Caco-2 (cell line): ENCODE results near the gene TTLL8. TPM values are rescaled to one million over a fixed set of nuclear protein-coding genes. Genes with fewer than 3 reads are reported as not detected.

Source experiments
- BruUV-seq: library from RNA; stranded (reverse); fragments of 400-500 nt; replicated peaks from 2 replicates; lab custom pipeline; 2021; lab: Mats Ljungman, UMichigan
- CTCF ChIA-PET: fragments of 300-600 bp; sonication (Branson Sonifier 250); formaldehyde crosslinking; loops from one replicate; lab custom pipeline; 2022; ENCODE audit warnings: antibody characterized with exemption; lab: Charles Lee
- POLR2A ChIA-PET: fragments of 300-600 bp; sonication (Branson Sonifier 250); formaldehyde crosslinking; loops from one replicate; lab custom pipeline; 2022; ENCODE audit warnings: antibody characterized with exemption; lab: Charles Lee
- DNase-seq, 2 experiments: peaks; one replicate each; pipeline versions ENCODE4 v3.0.0 to v3.0.0-alpha.2; 2020 to 2022
- H3K27me3 ChIP-seq: replicated peaks from 2 replicates; pipeline ENCODE4 v1.6.0; 2011; ENCODE audit warnings: low read length; ENCODE audit not compliant: control insufficient read depth, insufficient read depth
- H3K36me3 ChIP-seq: 2 replicates; pipeline ENCODE4 v1.5.1; 2011; ENCODE audit warnings: low read length; ENCODE audit not compliant: control insufficient read depth, insufficient read depth
- H3K4me1 ChIP-seq: fragments of 250-450 bp; sonication (Bioruptor Pico); 2 replicates; pipeline ENCODE4 v1.5.1; 2020; ENCODE audit warnings: mild to moderate bottlenecking
- H3K4me3 ChIP-seq: 2 replicates; pipeline ENCODE4 v1.5.1; 2011; ENCODE audit warnings: low read depth, mild to moderate bottlenecking, control low read depth, low read length
- H3K9me3 ChIP-seq: fragments of 250-450 bp; sonication (Bioruptor Pico); 2 replicates; pipeline ENCODE4 v1.5.1; 2020; ENCODE audit warnings: mild to moderate bottlenecking, moderate library complexity
- H3K27ac Mint-ChIP-seq: one replicate; pipeline ENCODE4 v1.8.0; 2022; ENCODE audit warnings: mixed read lengths; ENCODE audit not compliant: unreplicated experiment
- H3K27me3 Mint-ChIP-seq: one replicate; pipeline ENCODE4 v1.8.0; 2022; ENCODE audit warnings: mixed read lengths; ENCODE audit not compliant: insufficient read depth, unreplicated experiment
- H3K36me3 Mint-ChIP-seq: one replicate; pipeline ENCODE4 v1.8.0; 2022; ENCODE audit warnings: mild to moderate bottlenecking, mixed read lengths; ENCODE audit not compliant: insufficient read depth, unreplicated experiment
- H3K4me1 Mint-ChIP-seq: one replicate; pipeline ENCODE4 v1.8.0; 2022; ENCODE audit warnings: low read depth, mixed read lengths; ENCODE audit not compliant: unreplicated experiment
- H3K4me3 Mint-ChIP-seq: one replicate; pipeline ENCODE4 v1.8.0; 2022; ENCODE audit warnings: mild to moderate bottlenecking, moderate library complexity, mixed read lengths; ENCODE audit not compliant: unreplicated experiment
- H3K9me3 Mint-ChIP-seq: one replicate; pipeline ENCODE4 v1.8.0; 2022; ENCODE audit warnings: mixed read lengths; ENCODE audit not compliant: unreplicated experiment
- intact Hi-C: fragments of 100-400 bp; cut with micrococcal nuclease; formaldehyde crosslinking; loops from one replicate; pipeline ENCODE4 v1.10.0; 2022; ENCODE audit not compliant: unreplicated experiment
- total RNA-seq: library from RNA; stranded (reverse); gene quantifications from 2 replicates; pipeline ENCODE4 v1.2.3, GENCODE V29; 2022
- TF ChIP-seq, protein P1 (sequence below), 2 experiments: fragments of 200-600 bp in 1 of 2; IDR thresholded peaks; 1 replicate in 1 of 2; 2 replicates in 1 of 2; pipeline versions ENCODE4 v1.5.1 to v1.8.0; 2011 to 2022; ENCODE audit warnings: antibody characterized with exemption in 1 of 2, control low read depth in 1 of 2, inconsistent platforms in 1 of 2, low read depth in 1 of 2, low read length in 1 of 2, mild to moderate bottlenecking in 1 of 2, moderate library complexity in 1 of 2; ENCODE audit not compliant: insufficient read depth in 1 of 2, severe bottlenecking in 1 of 2, unreplicated experiment in 1 of 2

TTLL8 gene
- total RNA-seq, 1 experiment from 2014 or later, result not detected

DNA sequence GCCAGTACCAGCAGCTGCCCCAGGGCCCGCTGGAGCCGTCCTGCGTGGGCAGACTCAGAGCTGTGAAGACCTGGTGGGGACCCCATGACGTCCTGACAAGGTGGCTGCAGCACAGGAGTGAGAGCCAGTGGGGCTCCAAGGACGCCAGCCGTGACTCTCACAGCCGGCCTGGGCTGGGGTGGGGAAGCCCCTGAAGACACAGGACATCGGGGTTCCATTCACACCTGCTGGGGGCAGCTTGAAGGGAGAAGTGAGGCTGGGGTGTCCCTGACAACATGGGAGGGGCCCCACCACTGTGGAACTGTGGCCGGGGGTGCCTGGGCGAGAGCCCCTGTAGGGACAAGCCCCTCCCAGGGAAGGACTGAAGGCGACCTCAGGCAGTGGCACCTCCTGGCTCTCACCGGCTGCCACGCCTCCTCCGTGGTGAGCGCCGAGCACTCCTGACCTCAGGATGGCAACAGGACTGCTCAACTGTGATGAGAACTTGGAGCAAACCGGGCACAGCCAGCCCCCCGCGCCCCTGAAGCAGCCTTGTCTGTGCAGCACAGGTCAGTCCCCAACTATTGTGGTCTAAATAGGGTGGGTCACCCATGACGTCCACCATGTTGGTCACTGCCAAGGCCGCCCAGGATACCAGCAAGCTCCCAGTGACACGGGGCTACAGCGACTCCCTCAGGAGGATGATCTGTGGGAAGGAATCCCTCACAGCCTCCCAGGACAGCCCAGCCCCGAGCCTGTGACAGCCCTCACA, 22.8 kb downstream of the TTLL8 start:
- BruUV-seq, result no TSS peak
- Histone ChIP-seq H3K4me3 (no peak overlapping the region), H3K36me3 (no peaks in the 10 kb centered on the region), H3K4me1 (no peaks in the 10 kb centered on the region), H3K9me3 (0 out of 2 replicates have a peak, but pooled peaks cover 6% of the 10 kb centered on the region), H3K27me3 (no peaks in the 10 kb centered on the region)
- Mint-ChIP-seq H3K27ac (no peak overlapping the region), H3K9me3 (no peaks in the 10 kb centered on the region), H3K4me3 (no peak overlapping the region), H3K27me3 (no peaks in the 10 kb centered on the region), H3K4me1 (no peaks in the 10 kb centered on the region), H3K36me3 (no peaks in the 10 kb centered on the region)
- TF ChIP-seq, protein P1, sequence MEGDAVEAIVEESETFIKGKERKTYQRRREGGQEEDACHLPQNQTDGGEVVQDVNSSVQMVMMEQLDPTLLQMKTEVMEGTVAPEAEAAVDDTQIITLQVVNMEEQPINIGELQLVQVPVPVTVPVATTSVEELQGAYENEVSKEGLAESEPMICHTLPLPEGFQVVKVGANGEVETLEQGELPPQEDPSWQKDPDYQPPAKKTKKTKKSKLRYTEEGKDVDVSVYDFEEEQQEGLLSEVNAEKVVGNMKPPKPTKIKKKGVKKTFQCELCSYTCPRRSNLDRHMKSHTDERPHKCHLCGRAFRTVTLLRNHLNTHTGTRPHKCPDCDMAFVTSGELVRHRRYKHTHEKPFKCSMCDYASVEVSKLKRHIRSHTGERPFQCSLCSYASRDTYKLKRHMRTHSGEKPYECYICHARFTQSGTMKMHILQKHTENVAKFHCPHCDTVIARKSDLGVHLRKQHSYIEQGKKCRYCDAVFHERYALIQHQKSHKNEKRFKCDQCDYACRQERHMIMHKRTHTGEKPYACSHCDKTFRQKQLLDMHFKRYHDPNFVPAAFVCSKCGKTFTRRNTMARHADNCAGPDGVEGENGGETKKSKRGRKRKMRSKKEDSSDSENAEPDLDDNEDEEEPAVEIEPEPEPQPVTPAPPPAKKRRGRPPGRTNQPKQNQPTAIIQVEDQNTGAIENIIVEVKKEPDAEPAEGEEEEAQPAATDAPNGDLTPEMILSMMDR (IDR thresholded peaks at IDR 0.05; ENCODE audit: insufficient read depth in 1 of 2, low read depth in 1 of 2, low read length in 1 of 2, severe bottlenecking in 1 of 2, unreplicated experiment in 1 of 2), result no peak
- no peak for DNase-seq
- intact Hi-C loops, result loop anchor here (10.0 kb wide), 1 partner anchor 51 kb away; no protein-coding TSS in a partner anchor
- CTCF ChIA-PET, result no interaction called here
- POLR2A ChIA-PET, result no interaction called here

DNA sequence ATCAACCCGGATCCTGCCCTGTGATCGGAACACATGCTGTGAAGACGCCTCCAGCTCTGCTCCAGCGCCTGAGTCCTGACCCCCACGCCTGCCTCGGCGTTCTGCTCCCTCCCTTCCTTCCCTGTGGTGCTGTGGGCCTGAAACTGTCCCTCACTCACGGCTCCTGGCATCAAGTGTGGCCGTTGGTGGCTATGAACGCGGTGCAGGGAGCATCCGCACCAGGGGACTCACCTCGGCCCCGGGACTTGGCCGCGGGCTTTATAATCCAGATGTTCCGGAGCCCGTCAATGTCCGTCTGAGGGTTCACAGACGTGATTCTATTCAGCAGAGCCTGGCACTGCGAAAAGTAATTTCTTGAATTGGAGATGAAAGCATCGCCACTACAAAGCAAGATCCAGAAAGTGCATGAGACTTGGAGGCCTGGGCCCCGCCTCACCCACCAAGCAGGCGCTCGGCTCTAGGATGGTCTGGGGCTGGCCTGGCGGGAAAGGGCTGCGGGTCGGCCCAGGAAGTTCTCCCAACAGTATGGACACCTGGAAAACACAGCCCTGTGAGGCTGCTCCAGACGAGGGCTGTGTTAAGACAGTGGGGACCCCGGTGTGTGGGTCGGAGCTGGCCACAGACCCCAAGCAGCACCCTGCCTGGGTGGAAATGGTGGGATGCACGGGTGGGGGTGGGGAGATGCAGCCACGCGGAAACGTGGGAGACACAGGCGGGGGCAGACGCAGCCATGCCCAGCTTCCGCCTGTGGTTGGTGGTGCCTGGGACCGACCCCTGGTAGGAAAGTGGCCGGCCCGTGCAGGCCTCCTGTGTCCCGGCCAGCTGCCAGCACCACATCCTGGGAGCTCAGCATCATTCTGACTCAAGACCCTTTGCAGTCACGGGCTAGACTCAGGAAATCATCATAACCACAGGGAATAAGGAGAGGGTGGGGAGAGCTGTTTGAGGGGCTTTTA, 23.7 kb downstream of the TTLL8 start:
- Histone ChIP-seq H3K4me3 (no peak overlapping the region), H3K36me3 (no peaks in the 10 kb centered on the region), H3K9me3 (0 out of 2 replicates have a peak, but pooled peaks cover 6% of the 10 kb centered on the region), H3K4me1 (peaks cover 3% of the 10 kb centered on the region; the same call in 1 of the 2 replicates), H3K27me3 (no peaks in the 10 kb centered on the region)
- Mint-ChIP-seq H3K27ac (no peak overlapping the region), H3K4me3 (no peak overlapping the region), H3K27me3 (no peaks in the 10 kb centered on the region), H3K36me3 (no peaks in the 10 kb centered on the region), H3K9me3 (no peaks in the 10 kb centered on the region), H3K4me1 (no peaks in the 10 kb centered on the region)
- no TSS peak for BruUV-seq
- CTCF ChIA-PET, result no interaction called here
- no peak for DNase-seq
- intact Hi-C loops, result loop anchor here (5.0 to 10.0 kb wide), 2 partner anchors 50 to 267 kb away; no protein-coding TSS in a partner anchor
- POLR2A ChIA-PET, result no interaction called here
- TF ChIP-seq, protein P1 (IDR thresholded peaks at IDR 0.05; ENCODE audit: insufficient read depth in 1 of 2, low read depth in 1 of 2, low read length in 1 of 2, severe bottlenecking in 1 of 2, unreplicated experiment in 1 of 2), result no peak

DNA sequence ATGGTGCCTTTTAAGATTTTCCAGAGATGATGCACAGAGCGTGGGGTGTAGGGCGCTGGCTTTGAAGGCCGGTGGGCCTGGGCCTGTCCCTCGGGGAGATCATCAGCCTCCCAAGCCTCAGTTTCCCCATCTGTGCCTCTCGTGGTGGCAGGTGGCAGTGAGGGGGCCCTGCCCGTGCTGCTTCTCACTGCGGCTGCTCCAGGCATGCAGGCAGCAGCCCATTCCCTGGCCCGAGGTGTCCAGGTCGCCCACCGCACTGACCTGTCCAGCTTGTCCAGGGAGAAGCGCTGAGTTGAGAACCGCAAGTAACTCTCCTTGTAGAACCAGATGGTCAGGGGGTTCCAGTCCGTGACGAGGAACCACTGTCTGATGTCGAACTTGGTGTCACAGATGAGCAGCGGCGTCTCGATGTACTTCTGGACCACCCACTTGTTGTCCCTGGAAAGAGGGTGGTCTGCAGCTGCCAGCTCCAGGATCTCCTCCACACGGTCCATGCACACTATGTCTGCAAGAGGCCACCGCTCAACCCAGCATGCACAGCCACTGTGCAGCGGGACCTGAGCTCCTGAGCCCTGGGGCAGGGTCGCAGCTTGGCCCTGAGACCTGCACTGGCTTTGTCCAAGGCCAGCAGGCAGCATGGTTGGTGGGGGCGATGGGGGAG, 25.0 kb downstream of the TTLL8 start:
- Histone ChIP-seq H3K4me3 (no peak overlapping the region), H3K27me3 (no peaks in the 10 kb centered on the region), H3K4me1 (peaks cover 3% of the 10 kb centered on the region; the same call in 1 of the 2 replicates), H3K36me3 (no peaks in the 10 kb centered on the region), H3K9me3 (no peaks in the 10 kb centered on the region)
- H3K36me3 Mint-ChIP-seq, result no peaks in the 10 kb centered on the region
- no peaks in the 10 kb centered on the region for H3K27me3 Mint-ChIP-seq
- BruUV-seq, result no TSS peak
- H3K4me1 Mint-ChIP-seq, result no peaks in the 10 kb centered on the region
- ChIA-PET CTCF (no interaction called here), POLR2A (no interaction called here)
- no peak overlapping the region for H3K27ac Mint-ChIP-seq
- TF ChIP-seq, protein P1 (IDR thresholded peaks at IDR 0.05; ENCODE audit: insufficient read depth in 1 of 2, low read depth in 1 of 2, low read length in 1 of 2, severe bottlenecking in 1 of 2, unreplicated experiment in 1 of 2), result no peak
- intact Hi-C loops, result loop anchor here (5.0 to 10.0 kb wide), 2 partner anchors 48 to 266 kb away; no protein-coding TSS in a partner anchor
- no peaks in the 10 kb centered on the region for H3K9me3 Mint-ChIP-seq
- no peak overlapping the region for H3K4me3 Mint-ChIP-seq
- DNase-seq, result no peak
